ELR (cell line): ENCODE results near the gene CLCN7.
"Not testable (repeated sequence)": the region's sequence is repeated elsewhere in the genome, so short reads cannot be mapped to it uniquely, and the experiment has no call there.

Experiments used
- DNase-seq: peaks from one replicate; pipeline ENCODE4 v3.0.0-alpha.2; 2015; ENCODE audit warnings: low read depth

CLCN7 gene

GRCh38 chr16:1487395-1488053 lies 12.7 kb upstream of the CLCN7 start:
- no peak for DNase-seq

GRCh38 chr16:1486551-1487390 lies 11.9 kb upstream of the CLCN7 start:
- no peak for DNase-seq

- no peak for DNase-seq
Measured at GRCh38 chr16:1485847-1486496, 11.1 kb upstream of the CLCN7 start.

GRCh38 chr16:1481906-1482835 lies 7.3 kb upstream of the CLCN7 start:
- peak; percentile 76 for DNase-seq

GRCh38 chr16:1478937-1479336 lies 4.1 kb upstream of the CLCN7 start:
- not testable (repeated sequence) for DNase-seq

GRCh38 chr16:1477033-1477432 lies 2.2 kb upstream of the CLCN7 start:
- DNase-seq: no peak

GRCh38 chr16:1475552-1476114 lies 805 bp upstream of the CLCN7 start:
- no peak for DNase-seq

- DNase-seq: peak; percentile 18
Measured at GRCh38 chr16:1474082-1474795, 589 bp downstream of the CLCN7 start.

- DNase-seq: no peak
Measured at GRCh38 chr16:1472974-1473373, 1.9 kb downstream of the CLCN7 start.

- no peak for DNase-seq
Measured at GRCh38 chr16:1471569-1472194, 3.1 kb downstream of the CLCN7 start.

GRCh38 chr16:1470481-1471251 lies 4.2 kb downstream of the CLCN7 start:
- peak; percentile 60 for DNase-seq

- DNase-seq: no peak
Measured at GRCh38 chr16:1469693-1470201, 5.1 kb downstream of the CLCN7 start.

GRCh38 chr16:1469141-1469540 lies 5.7 kb downstream of the CLCN7 start:
- not testable (repeated sequence) for DNase-seq

- no peak for DNase-seq
Measured at GRCh38 chr16:1468426-1468810, 6.4 kb downstream of the CLCN7 start.

GRCh38 chr16:1466968-1467521 lies 7.8 kb downstream of the CLCN7 start:
- peak; percentile 9 for DNase-seq

GRCh38 chr16:1466054-1466453 lies 8.8 kb downstream of the CLCN7 start:
- DNase-seq: no peak

GRCh38 chr16:1465567-1465915 lies 9.3 kb downstream of the CLCN7 start:
- no peak for DNase-seq

- DNase-seq: no peak
Measured at GRCh38 chr16:1464894-1465566, 9.8 kb downstream of the CLCN7 start.
